ENCODE measurements around the gene KLK15. TPM values are rescaled to one million over a fixed set of nuclear protein-coding genes. Genes with fewer than 3 reads are reported as not detected.

KLK15 gene
- total and polyA plus RNA-seq, 5 donors from 2014 or later: not detected

DNA sequence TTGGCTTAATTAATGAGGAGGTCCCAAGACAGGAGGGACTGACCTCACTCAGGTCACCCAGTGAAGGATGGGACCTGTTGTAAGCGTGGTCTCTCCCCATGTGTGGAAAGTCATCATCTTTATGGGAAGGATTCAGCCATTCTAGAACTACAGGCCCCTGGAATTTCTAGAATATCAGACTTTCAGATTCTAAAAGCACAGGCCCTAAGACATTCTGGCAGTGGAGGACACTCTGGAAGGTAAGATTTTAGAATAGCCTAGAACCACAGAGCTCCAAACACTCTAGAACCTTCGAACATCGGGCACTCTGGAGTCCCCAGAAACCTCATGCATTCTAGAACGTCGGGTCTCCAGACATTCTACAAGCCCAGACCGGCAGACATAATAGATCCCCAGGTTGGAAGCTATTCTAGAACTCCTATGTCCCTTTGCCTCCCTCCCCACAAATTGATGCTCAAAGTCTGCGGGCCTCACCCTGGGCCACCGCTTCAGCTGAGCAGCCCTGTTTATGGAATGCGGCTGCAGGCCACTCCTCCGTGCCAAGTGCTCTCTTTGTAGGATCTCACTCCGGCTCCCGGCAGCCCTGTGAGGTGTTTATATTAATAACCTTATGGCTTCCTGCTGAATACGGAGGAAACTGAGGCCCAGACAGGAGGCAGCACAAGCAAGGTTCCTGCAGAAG lies 1.9 kb upstream of the KLK15 start:
- Mint-ChIP-seq H3K27me3 (peaks cover 48% of the 10 kb centered on the region), H3K36me3 (no peaks in the 10 kb centered on the region), H3K4me1 (peaks cover 0 to 18% (median 11%) of the 10 kb centered on the region in 4 donors), H3K27ac (no peak overlapping the region), H3K4me3 (peak overlapping the region; percentile 74 to 93 (median 86)), H3K9me3 (peaks cover 0 to 4% (median 0%) of the 10 kb centered on the region in 7 donors)
- DNase-seq (no peak), ATAC-seq (ENCODE audit: low read depth in 2 of 2) (no peak)
- H3K9me3 ChIP-seq (ENCODE audit: control insufficient read depth in 2 of 2, low read length in 2 of 2): no peaks in the 10 kb centered on the region
- H3K27ac ChIP-seq (ENCODE audit: insufficient read depth, low read length, poor library complexity, severe bottlenecking): no peak overlapping the region
- peaks cover 15% of the 10 kb centered on the region for H3K4me1 ChIP-seq (ENCODE audit: control insufficient read depth, insufficient read depth, low read length, poor library complexity, severe bottlenecking)
- no peaks in the 10 kb centered on the region for H3K36me3 ChIP-seq (ENCODE audit: control insufficient read depth, insufficient read depth, low read length)
- no peaks in the 10 kb centered on the region for H3K27me3 ChIP-seq (ENCODE audit: control insufficient read depth, insufficient read depth, low read length)
- H3K4me3 ChIP-seq (ENCODE audit: low read depth, low read length): peak overlapping the region; percentile 51

DNA sequence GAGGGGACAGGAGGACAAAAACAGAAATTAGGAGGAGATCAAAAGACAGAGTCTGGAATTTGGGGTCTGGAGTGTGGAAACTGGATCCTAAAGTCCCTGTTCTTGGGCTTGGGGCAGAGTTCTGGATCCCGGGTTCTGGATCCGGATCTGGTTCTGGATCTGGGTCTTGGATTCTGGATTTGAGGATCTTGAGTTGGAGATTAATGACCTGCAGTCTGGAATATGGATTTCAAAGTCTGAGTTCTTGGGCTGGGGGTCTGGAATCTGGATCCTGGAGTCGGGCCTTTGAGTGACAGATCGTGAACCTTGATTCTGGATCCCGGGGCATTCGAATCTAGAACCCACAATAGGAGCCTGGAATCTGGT lies 411 bp upstream of the KLK15 start:
- peak overlapping the region in 2 of 4 donors; percentile 31 to 51 for H3K4me3 Mint-ChIP-seq
- Histone ChIP-seq H3K4me1 (ENCODE audit: control insufficient read depth, insufficient read depth, low read length, poor library complexity, severe bottlenecking) (peaks cover 15% of the 10 kb centered on the region), H3K9me3 (ENCODE audit: control insufficient read depth in 2 of 2, low read length in 2 of 2) (no peaks in the 10 kb centered on the region), H3K27ac (ENCODE audit: insufficient read depth, low read length, poor library complexity, severe bottlenecking) (no peak overlapping the region), H3K27me3 (ENCODE audit: control insufficient read depth, insufficient read depth, low read length) (no peaks in the 10 kb centered on the region), H3K4me3 (ENCODE audit: low read depth, low read length) (no peak overlapping the region), H3K36me3 (ENCODE audit: control insufficient read depth, insufficient read depth, low read length) (no peaks in the 10 kb centered on the region)
- H3K36me3 Mint-ChIP-seq: no peaks in the 10 kb centered on the region
- H3K27me3 Mint-ChIP-seq: peaks cover 55% of the 10 kb centered on the region
- peaks cover 0 to 18% (median 11%) of the 10 kb centered on the region in 4 donors for H3K4me1 Mint-ChIP-seq
- no peak overlapping the region for H3K27ac Mint-ChIP-seq
- DNase-seq: no peak
- no peak for ATAC-seq (ENCODE audit: low read depth in 2 of 2)
- H3K9me3 Mint-ChIP-seq: peaks cover 0 to 4% (median 0%) of the 10 kb centered on the region in 7 donors

DNA sequence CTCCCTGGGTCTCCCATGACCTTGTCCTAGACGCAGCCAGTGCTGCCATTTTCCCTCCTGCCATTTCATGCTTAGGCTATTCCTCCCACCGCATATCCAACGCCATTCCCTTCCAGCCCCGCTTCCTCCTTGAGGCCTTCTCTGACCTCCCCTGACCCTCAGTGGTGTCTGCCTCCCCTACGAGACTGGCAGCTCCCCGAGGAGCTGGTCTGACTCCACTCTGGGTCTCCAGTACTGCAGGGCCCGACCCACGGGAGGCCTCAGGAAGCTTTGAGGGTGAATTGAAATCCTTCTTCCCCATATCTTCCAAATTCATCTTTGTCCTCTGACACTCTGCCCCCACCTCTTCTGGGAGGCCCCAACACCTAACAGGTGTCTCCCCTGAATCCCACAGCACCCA lies 708 bp downstream of the KLK15 start:
- Histone ChIP-seq H3K9me3 (ENCODE audit: control insufficient read depth in 2 of 2, low read length in 2 of 2) (no peaks in the 10 kb centered on the region), H3K4me3 (ENCODE audit: low read depth, low read length) (no peak overlapping the region), H3K27ac (ENCODE audit: insufficient read depth, low read length, poor library complexity, severe bottlenecking) (no peak overlapping the region), H3K36me3 (ENCODE audit: control insufficient read depth, insufficient read depth, low read length) (no peaks in the 10 kb centered on the region), H3K27me3 (ENCODE audit: control insufficient read depth, insufficient read depth, low read length) (no peaks in the 10 kb centered on the region), H3K4me1 (ENCODE audit: control insufficient read depth, insufficient read depth, low read length, poor library complexity, severe bottlenecking) (peaks cover 15% of the 10 kb centered on the region)
- peaks cover 0 to 18% (median 10%) of the 10 kb centered on the region in 4 donors for H3K4me1 Mint-ChIP-seq
- ATAC-seq (ENCODE audit: low read depth in 2 of 2): no peak
- H3K36me3 Mint-ChIP-seq: no peaks in the 10 kb centered on the region
- peaks cover 60% of the 10 kb centered on the region for H3K27me3 Mint-ChIP-seq
- H3K9me3 Mint-ChIP-seq: peaks cover 0 to 4% (median 0%) of the 10 kb centered on the region in 7 donors
- no peak overlapping the region for H3K27ac Mint-ChIP-seq
- no peak for DNase-seq
- no peak overlapping the region for H3K4me3 Mint-ChIP-seq

DNA sequence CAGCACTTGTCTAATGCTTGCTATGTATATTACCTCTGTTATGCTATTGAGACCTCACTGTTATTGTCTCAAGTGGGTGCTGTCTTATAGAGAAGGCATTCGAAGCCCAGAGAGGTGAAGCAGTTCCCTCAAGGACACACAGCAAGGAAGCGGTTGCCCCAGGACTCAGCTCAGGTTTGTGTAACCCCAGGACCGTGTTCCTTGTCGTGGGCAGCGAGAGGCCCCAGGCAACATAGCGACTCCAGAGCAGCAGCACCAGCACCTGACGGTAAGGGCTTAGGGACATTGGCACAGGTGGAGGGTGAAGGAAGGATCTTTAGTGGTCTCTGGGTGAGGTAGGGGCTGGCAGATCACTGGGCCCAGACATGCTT lies 2.4 kb downstream of the KLK15 start:
- ATAC-seq (ENCODE audit: low read depth in 2 of 2) (no peak), DNase-seq (no peak)
- Mint-ChIP-seq H3K4me1 (peaks cover 0 to 7% (median 3%) of the 10 kb centered on the region in 4 donors), H3K36me3 (no peaks in the 10 kb centered on the region), H3K27me3 (peaks cover 52% of the 10 kb centered on the region), H3K9me3 (peaks cover 0 to 4% (median 0%) of the 10 kb centered on the region in 7 donors), H3K27ac (peak overlapping the region in 1 of 3 donors; percentile 58), H3K4me3 (peak overlapping the region in 1 of 4 donors; percentile 32)
- H3K27me3 ChIP-seq (ENCODE audit: control insufficient read depth, insufficient read depth, low read length): no peaks in the 10 kb centered on the region
- H3K36me3 ChIP-seq (ENCODE audit: control insufficient read depth, insufficient read depth, low read length): no peaks in the 10 kb centered on the region
- H3K27ac ChIP-seq (ENCODE audit: insufficient read depth, low read length, poor library complexity, severe bottlenecking): no peak overlapping the region
- no peak overlapping the region for H3K4me3 ChIP-seq (ENCODE audit: low read depth, low read length)
- H3K4me1 ChIP-seq (ENCODE audit: control insufficient read depth, insufficient read depth, low read length, poor library complexity, severe bottlenecking): peaks cover 12% of the 10 kb centered on the region
- no peaks in the 10 kb centered on the region for H3K9me3 ChIP-seq (ENCODE audit: control insufficient read depth in 2 of 2, low read length in 2 of 2)

DNA sequence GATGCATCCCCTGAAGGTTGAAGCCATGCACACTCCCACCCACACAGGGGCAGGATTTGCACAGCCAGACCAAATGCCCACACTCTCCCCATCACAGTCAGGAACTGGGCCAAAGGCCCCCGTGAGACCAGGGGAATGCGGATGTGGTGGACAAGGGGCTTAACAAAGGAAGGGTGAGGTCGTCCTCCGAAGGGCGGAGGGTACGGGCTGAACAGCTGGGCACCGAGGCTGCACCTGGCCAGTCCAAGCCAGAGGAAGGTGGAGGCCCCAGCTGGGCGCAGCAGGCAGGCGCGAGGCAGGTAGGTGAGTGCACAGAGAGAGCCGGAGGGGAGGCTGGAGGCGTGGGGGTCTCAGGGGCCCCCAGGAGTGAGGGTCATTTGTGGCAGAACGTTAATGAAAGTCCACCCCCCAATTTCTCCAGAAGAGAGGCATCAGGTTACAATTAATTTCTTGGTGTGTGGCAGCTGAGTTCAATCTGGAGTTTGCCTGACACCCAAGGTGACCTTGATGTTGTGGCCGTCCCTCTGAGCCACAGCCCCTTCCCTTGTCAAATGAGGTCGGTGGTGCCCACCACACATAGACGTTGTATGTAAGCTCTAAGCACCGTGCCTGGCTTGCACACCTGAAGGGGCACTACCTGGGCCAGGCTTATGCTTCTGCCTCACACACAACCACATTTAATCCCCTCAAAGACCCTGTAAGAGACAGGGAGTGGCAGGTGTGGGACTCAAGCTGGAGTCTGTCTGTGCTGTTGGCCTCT lies 2.9 kb downstream of the KLK15 start:
- DNase-seq: no peak
- Histone ChIP-seq H3K27ac (ENCODE audit: insufficient read depth, low read length, poor library complexity, severe bottlenecking) (no peak overlapping the region), H3K36me3 (ENCODE audit: control insufficient read depth, insufficient read depth, low read length) (no peaks in the 10 kb centered on the region), H3K4me1 (ENCODE audit: control insufficient read depth, insufficient read depth, low read length, poor library complexity, severe bottlenecking) (peaks cover 6% of the 10 kb centered on the region), H3K4me3 (ENCODE audit: low read depth, low read length) (no peak overlapping the region), H3K9me3 (ENCODE audit: control insufficient read depth in 2 of 2, low read length in 2 of 2) (no peaks in the 10 kb centered on the region), H3K27me3 (ENCODE audit: control insufficient read depth, insufficient read depth, low read length) (no peaks in the 10 kb centered on the region)
- ATAC-seq (ENCODE audit: low read depth in 2 of 2): no peak
- Mint-ChIP-seq H3K9me3 (peaks cover 0 to 4% (median 0%) of the 10 kb centered on the region in 7 donors), H3K4me3 (no peak overlapping the region), H3K27me3 (peaks cover 55% of the 10 kb centered on the region), H3K36me3 (no peaks in the 10 kb centered on the region), H3K27ac (peak overlapping the region in 1 of 3 donors; percentile 58), H3K4me1 (peaks cover 0 to 5% (median 3%) of the 10 kb centered on the region in 4 donors)

DNA sequence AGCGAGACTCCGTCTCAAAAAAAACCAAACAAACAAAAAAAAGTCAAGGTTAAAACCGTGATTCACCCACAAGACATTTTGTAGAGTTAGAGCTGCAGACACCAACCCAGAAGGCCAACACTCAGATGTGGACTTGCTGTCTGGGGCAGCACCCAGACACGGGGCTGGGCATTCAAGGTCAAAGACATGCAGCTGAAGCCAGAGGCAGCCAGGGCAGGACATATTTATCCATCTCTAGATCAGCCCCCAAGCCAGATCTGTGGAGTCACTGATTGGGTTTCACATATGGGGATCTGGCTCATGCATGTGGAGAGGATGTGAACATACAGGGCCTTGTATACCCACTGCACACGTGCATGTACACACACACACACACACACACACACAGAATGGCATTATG lies 3.6 kb downstream of the KLK15 start:
- Histone ChIP-seq H3K4me1 (ENCODE audit: control insufficient read depth, insufficient read depth, low read length, poor library complexity, severe bottlenecking) (no peaks in the 10 kb centered on the region), H3K36me3 (ENCODE audit: control insufficient read depth, insufficient read depth, low read length) (no peaks in the 10 kb centered on the region), H3K27ac (ENCODE audit: insufficient read depth, low read length, poor library complexity, severe bottlenecking) (no peak overlapping the region), H3K27me3 (ENCODE audit: control insufficient read depth, insufficient read depth, low read length) (no peaks in the 10 kb centered on the region), H3K9me3 (ENCODE audit: control insufficient read depth in 2 of 2, low read length in 2 of 2) (no peaks in the 10 kb centered on the region), H3K4me3 (ENCODE audit: low read depth, low read length) (no peak overlapping the region)
- Mint-ChIP-seq H3K9me3 (peaks cover 0 to 4% (median 0%) of the 10 kb centered on the region in 7 donors), H3K27me3 (peaks cover 54% of the 10 kb centered on the region), H3K4me3 (no peak overlapping the region), H3K27ac (no peak overlapping the region), H3K4me1 (no peaks in the 10 kb centered on the region), H3K36me3 (no peaks in the 10 kb centered on the region)
- no peak for DNase-seq
- ATAC-seq (ENCODE audit: low read depth in 2 of 2): no peak

DNA sequence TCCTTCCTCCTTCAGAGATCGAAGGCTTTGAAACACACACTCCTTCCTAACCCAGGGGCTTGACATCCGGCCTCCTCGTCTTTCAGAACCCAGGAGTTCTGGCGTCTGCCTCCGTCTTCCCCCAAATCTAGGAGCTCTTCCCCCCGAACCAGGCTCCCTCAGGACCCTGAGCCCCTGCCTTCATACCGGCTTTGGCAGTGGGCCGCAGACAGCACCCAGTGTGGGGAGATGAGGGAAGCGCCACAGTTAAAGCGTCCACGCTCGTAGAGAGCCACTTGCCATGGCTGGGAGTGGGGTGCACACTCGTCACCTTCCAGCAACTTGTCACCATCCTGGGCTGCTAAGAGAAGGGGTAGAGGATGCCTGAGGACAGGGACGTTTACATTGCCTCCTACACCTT lies 5.9 kb downstream of the KLK15 start:
- Mint-ChIP-seq H3K4me3 (no peak overlapping the region), H3K27me3 (peaks cover 48% of the 10 kb centered on the region), H3K4me1 (no peaks in the 10 kb centered on the region), H3K9me3 (peaks cover 0 to 2% (median 0%) of the 10 kb centered on the region in 7 donors), H3K36me3 (no peaks in the 10 kb centered on the region), H3K27ac (no peak overlapping the region)
- H3K27me3 ChIP-seq (ENCODE audit: control insufficient read depth, insufficient read depth, low read length): no peaks in the 10 kb centered on the region
- DNase-seq (no peak), ATAC-seq (ENCODE audit: low read depth in 2 of 2) (no peak)
- H3K4me3 ChIP-seq (ENCODE audit: low read depth, low read length): no peak overlapping the region
- no peaks in the 10 kb centered on the region for H3K36me3 ChIP-seq (ENCODE audit: control insufficient read depth, insufficient read depth, low read length)
- no peaks in the 10 kb centered on the region for H3K4me1 ChIP-seq (ENCODE audit: control insufficient read depth, insufficient read depth, low read length, poor library complexity, severe bottlenecking)
- no peaks in the 10 kb centered on the region for H3K9me3 ChIP-seq (ENCODE audit: control insufficient read depth in 2 of 2, low read length in 2 of 2)
- H3K27ac ChIP-seq (ENCODE audit: insufficient read depth, low read length, poor library complexity, severe bottlenecking): no peak overlapping the region
